DOHH2 (cell line): ENCODE data around the gene GRK1.

Source experiments
- H3F3A ChIP-seq: fragments of 200-600 bp; sonication (generic), shearing (Covaris generic); 2 replicates; pipeline ENCODE4 v1.6.0; 2016; ENCODE audit warnings: antibody characterized with exemption, mild to moderate bottlenecking; ENCODE audit not compliant: control insufficient read depth, insufficient read depth
- H3K27ac ChIP-seq: fragments of 200-600 bp; sonication (generic); 2 replicates; pipeline ENCODE4 v1.5.1; 2014; ENCODE audit warnings: low read depth, mild to moderate bottlenecking, low read length, moderate library complexity
- H3K27me3 ChIP-seq: fragments of 200-600 bp; sonication (generic); 2 replicates; pipeline ENCODE4 v1.6.1; 2014; ENCODE audit warnings: mild to moderate bottlenecking, low read length, mixed read lengths; ENCODE audit not compliant: control insufficient read depth
- H3K36me3 ChIP-seq: fragments of 200-600 bp; sonication (generic); 2 replicates; pipeline ENCODE4 v1.6.1; 2014; ENCODE audit warnings: mild to moderate bottlenecking, low read length, moderate library complexity, mixed read lengths; ENCODE audit not compliant: control insufficient read depth
- H3K4me1 ChIP-seq: fragments of 200-600 bp; sonication (generic); 2 replicates; pipeline ENCODE4 v1.6.1; 2014; ENCODE audit warnings: mild to moderate bottlenecking, low read length, mixed read lengths; ENCODE audit not compliant: control insufficient read depth
- H3K4me2 ChIP-seq: fragments of 200-600 bp; sonication (generic); 2 replicates; pipeline ENCODE4 v1.6.0; 2014; ENCODE audit warnings: mild to moderate bottlenecking, low read length, moderate library complexity
- H3K4me3 ChIP-seq: fragments of 200-600 bp; sonication (generic); 2 replicates; pipeline ENCODE4 v1.5.1; 2014; ENCODE audit warnings: mild to moderate bottlenecking, low read length, mixed read lengths
- H3K79me2 ChIP-seq: fragments of 200-600 bp; sonication (generic); 2 replicates; pipeline ENCODE4 v1.6.1; 2014; ENCODE audit warnings: mild to moderate bottlenecking, low read length, mixed read lengths; ENCODE audit not compliant: control insufficient read depth
- H3K9me2 ChIP-seq: fragments of 200-600 bp; sonication (generic); replicated peaks from 2 replicates; pipeline ENCODE4 v1.6.1; 2014; ENCODE audit warnings: mild to moderate bottlenecking, low read length, mixed read lengths; ENCODE audit not compliant: control insufficient read depth
- H3K9me3 ChIP-seq: fragments of 200-600 bp; sonication (generic); 2 replicates; pipeline ENCODE4 v1.6.1; 2014; ENCODE audit warnings: antibody characterized with exemption, low read length, mixed read lengths; ENCODE audit not compliant: control insufficient read depth, insufficient read depth
- H4K20me1 ChIP-seq: fragments of 200-600 bp; sonication (generic); 2 replicates; pipeline ENCODE4 v1.6.0; 2014; ENCODE audit warnings: low read depth, mild to moderate bottlenecking, antibody characterized with exemption, low read length, moderate library complexity; ENCODE audit not compliant: control insufficient read depth, insufficient read depth
- EZH2phosphoT487 ChIP-seq: fragments of 200-600 bp; sonication (generic); IDR thresholded peaks from 2 replicates; pipeline ENCODE4 v1.6.1; 2017; ENCODE audit warnings: borderline replicate concordance, mild to moderate bottlenecking, antibody characterized with exemption, low read length, moderate library complexity, mixed read lengths
- TF ChIP-seq, protein P1 (sequence below): fragments of 200-600 bp; sonication (generic); IDR thresholded peaks from one replicate; pipeline ENCODE4 v1.5.1; 2014; ENCODE audit warnings: antibody characterized with exemption, mild to moderate bottlenecking, low read depth, low read length; ENCODE audit not compliant: poor library complexity, severe bottlenecking

Gene GRK1

DNA sequence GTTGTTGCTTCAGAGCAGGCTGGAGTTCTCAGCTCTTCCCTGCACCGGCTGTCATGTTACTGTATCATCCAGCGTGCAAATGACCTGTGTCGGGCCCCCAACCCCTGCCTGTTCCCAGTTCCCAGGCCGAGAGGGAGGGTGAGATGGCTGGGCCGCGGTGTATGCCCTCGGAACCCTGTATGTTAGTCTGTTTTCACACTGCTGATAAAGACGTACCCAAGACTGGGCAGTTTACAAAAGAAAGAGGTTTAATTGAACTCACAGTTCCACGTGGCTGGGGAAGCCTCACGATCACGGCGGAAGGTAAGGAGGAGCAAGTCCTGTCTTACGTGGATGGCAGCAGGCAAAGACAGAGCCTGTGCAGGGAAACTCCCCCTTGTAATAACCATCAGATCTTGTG lies 102.9 kb downstream of the GRK1 start:
- Histone ChIP-seq H3K4me2 (no peak overlapping the region), H3K36me3 (no peaks in the 10 kb centered on the region), H3K9me2 (no peaks in the 10 kb centered on the region), H3K4me1 (no peaks in the 10 kb centered on the region), H3F3A (no peaks in the 10 kb centered on the region), H3K79me2 (no peaks in the 10 kb centered on the region), H3K27me3 (no peaks in the 10 kb centered on the region), H4K20me1 (no peaks in the 10 kb centered on the region), H3K9me3 (no peaks in the 10 kb centered on the region; the same call in 1 of the 2 replicates), H3K4me3 (no peak overlapping the region), H3K27ac (no peak overlapping the region)
- no peak for TF ChIP-seq EZH2phosphoT487
- TF ChIP-seq, protein P1, sequence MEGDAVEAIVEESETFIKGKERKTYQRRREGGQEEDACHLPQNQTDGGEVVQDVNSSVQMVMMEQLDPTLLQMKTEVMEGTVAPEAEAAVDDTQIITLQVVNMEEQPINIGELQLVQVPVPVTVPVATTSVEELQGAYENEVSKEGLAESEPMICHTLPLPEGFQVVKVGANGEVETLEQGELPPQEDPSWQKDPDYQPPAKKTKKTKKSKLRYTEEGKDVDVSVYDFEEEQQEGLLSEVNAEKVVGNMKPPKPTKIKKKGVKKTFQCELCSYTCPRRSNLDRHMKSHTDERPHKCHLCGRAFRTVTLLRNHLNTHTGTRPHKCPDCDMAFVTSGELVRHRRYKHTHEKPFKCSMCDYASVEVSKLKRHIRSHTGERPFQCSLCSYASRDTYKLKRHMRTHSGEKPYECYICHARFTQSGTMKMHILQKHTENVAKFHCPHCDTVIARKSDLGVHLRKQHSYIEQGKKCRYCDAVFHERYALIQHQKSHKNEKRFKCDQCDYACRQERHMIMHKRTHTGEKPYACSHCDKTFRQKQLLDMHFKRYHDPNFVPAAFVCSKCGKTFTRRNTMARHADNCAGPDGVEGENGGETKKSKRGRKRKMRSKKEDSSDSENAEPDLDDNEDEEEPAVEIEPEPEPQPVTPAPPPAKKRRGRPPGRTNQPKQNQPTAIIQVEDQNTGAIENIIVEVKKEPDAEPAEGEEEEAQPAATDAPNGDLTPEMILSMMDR, result no peak

DNA sequence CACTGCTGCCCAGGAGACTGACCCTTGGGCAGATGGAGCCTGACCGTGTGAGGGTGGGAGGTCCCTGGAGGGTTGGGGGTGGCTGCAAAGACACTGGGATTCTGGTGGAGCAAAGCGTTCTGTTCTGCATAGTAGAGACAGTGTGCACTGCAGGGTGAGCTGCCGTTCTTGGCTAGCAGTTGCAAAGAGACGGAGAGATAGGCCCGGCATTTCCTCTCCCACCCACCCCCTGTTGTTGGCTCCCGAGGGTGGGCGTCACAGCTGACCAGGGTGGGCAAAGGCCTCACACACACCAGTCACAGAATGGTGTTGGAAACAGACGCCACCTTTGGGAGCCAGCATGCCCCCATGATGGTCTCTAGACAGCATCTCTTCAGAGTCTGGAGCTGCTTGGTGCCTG lies 103.4 kb downstream of the GRK1 start:
- H3K27ac ChIP-seq, result no peak overlapping the region
- no peak for TF ChIP-seq EZH2phosphoT487
- TF ChIP-seq, protein P1, result no peak
- no peaks in the 10 kb centered on the region for H3F3A ChIP-seq
- no peak overlapping the region for H3K4me3 ChIP-seq
- no peaks in the 10 kb centered on the region for H3K9me2 ChIP-seq
- H3K4me2 ChIP-seq, result no peak overlapping the region
- H3K36me3 ChIP-seq, result no peaks in the 10 kb centered on the region
- no peaks in the 10 kb centered on the region for H3K4me1 ChIP-seq
- H3K9me3 ChIP-seq, result no peaks in the 10 kb centered on the region; the same call in 1 of the 2 replicates
- no peaks in the 10 kb centered on the region for H3K27me3 ChIP-seq
- H4K20me1 ChIP-seq, result no peaks in the 10 kb centered on the region
- H3K79me2 ChIP-seq, result no peaks in the 10 kb centered on the region

DNA sequence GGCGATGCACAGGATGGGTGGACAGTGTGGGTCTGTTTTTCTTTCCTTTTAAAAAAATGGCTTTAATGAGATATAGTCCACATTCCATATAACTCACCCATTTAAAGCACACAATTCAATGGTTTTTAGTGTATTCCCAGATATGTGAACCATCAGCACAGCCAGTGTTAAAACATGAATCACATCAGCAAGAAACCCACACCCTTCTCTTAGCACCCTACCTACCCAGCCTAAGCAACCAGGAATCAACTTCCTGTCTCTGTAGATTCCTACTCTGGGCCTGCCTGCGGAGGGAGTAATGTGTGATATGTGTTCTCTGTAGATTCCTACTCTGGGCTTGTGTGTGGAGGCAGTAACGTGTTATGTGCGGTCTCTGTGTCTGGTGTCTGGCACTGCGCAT lies 103.9 kb downstream of the GRK1 start:
- no peaks in the 10 kb centered on the region for H3F3A ChIP-seq
- no peaks in the 10 kb centered on the region for H3K9me2 ChIP-seq
- H4K20me1 ChIP-seq, result no peaks in the 10 kb centered on the region
- no peaks in the 10 kb centered on the region for H3K79me2 ChIP-seq
- H3K36me3 ChIP-seq, result no peaks in the 10 kb centered on the region
- no peak overlapping the region for H3K4me3 ChIP-seq
- H3K27me3 ChIP-seq, result no peaks in the 10 kb centered on the region
- no peak for TF ChIP-seq EZH2phosphoT487
- TF ChIP-seq, protein P1, result no peak
- no peak overlapping the region for H3K27ac ChIP-seq
- no peaks in the 10 kb centered on the region for H3K4me1 ChIP-seq
- H3K9me3 ChIP-seq, result no peaks in the 10 kb centered on the region; the same call in 1 of the 2 replicates
- no peak overlapping the region for H3K4me2 ChIP-seq
